HCT116 (cell line): ENCODE measurements around the gene UNC45A. TPM values are rescaled to one million over a fixed set of nuclear protein-coding genes. Genes with fewer than 3 reads are reported as not detected.

Experiments used
- ATAC-seq: fragments of 200-7000 bp; cut with Tn5 transposase; 2 replicates; pipeline ENCODE4 v1.9.1; 2020; ENCODE audit warnings: mild to moderate bottlenecking, moderate library complexity
- BruUV-seq: library from RNA; stranded (reverse); fragments of 400-500 nt; replicated peaks from 2 replicates; lab custom pipeline; 2021; lab: Mats Ljungman, UMichigan
- CTCF ChIA-PET: fragments of 300-600 bp; sonication (Branson Sonifier 250); formaldehyde crosslinking; loops from one replicate; lab custom pipeline; 2021; ENCODE audit warnings: antibody characterized with exemption; lab: Charles Lee
- POLR2A ChIA-PET: fragments of 300-600, 350-600 bp; sonication (Branson Sonifier 250); formaldehyde crosslinking; loops from one replicate; lab custom pipeline; 2021; ENCODE audit warnings: antibody characterized with exemption; lab: Charles Lee
- RAD21 ChIA-PET, 2 experiments: fragments of 300-600 bp; sonication (Branson Sonifier 250); formaldehyde crosslinking; loops; one replicate each; lab custom pipeline; 2023; ENCODE audit warnings: low total read pairs in 2 of 2; ENCODE audit not compliant: uncharacterized antibody in 2 of 2, unreplicated experiment in 2 of 2, low non-redundant PET in 1 of 2; lab: Charles Lee
- DNase-seq: peaks from one replicate; pipeline ENCODE4 v3.0.0-alpha.2; 2010; ENCODE audit warnings: low read depth, low spot score
- H2AFZ ChIP-seq: fragments of 200-600 bp; shearing (Covaris generic), sonication (generic); 2 replicates; pipeline ENCODE4 v1.6.1; 2017; ENCODE audit warnings: low read depth, mixed run types, mixed read lengths, antibody characterized with exemption, low read length; ENCODE audit not compliant: poor library complexity, severe bottlenecking
- H3K27ac ChIP-seq: 2 replicates; pipeline ENCODE4 v1.5.1; 2012; ENCODE audit warnings: low read depth, low read length
- H3K27me3 ChIP-seq: fragments of 200-600 bp; sonication (generic); 2 replicates; pipeline ENCODE4 v1.6.1; 2016; ENCODE audit warnings: mixed run types, low read length, mixed read lengths; ENCODE audit not compliant: insufficient read depth
- H3K36me3 ChIP-seq, 2 experiments: fragments of 200-500 bp in 1 of 2; fragments of 200-600 bp in 1 of 2; sonication (Bioruptor generic) in 1 of 2; sonication (generic) in 1 of 2; 2 replicates each; pipeline versions ENCODE4 v1.5.1 to v1.6.1; 2014 to 2016; ENCODE audit warnings: low read length in 2 of 2, inconsistent platforms in 1 of 2, mixed read lengths in 1 of 2, mixed run types in 1 of 2; ENCODE audit not compliant: insufficient read depth in 2 of 2, control insufficient read depth in 1 of 2
- H3K4me1 ChIP-seq, 2 experiments: fragments of 200-600 bp in 1 of 2; sonication (generic) in 1 of 2; 2 replicates each; pipeline versions ENCODE4 v1.5.1 to v1.6.1; 2012 to 2017; ENCODE audit warnings: low read length in 2 of 2, inconsistent platforms in 1 of 2, mild to moderate bottlenecking in 1 of 2, mixed read lengths in 1 of 2, mixed run types in 1 of 2, moderate library complexity in 1 of 2; ENCODE audit not compliant: insufficient read depth in 2 of 2, control insufficient read depth in 1 of 2
- H3K4me2 ChIP-seq: fragments of 200-600 bp; sonication (generic); 2 replicates; pipeline ENCODE4 v1.6.1; 2017; ENCODE audit warnings: mixed run types, low read length, mixed read lengths
- H3K4me3 ChIP-seq, 2 experiments: fragments of 200-600 bp in 1 of 2; sonication (generic) in 1 of 2; replicated peaks in 1 of 2; 2 replicates each; pipeline ENCODE4 v1.5.1; 2011 to 2016; ENCODE audit warnings: low read length in 2 of 2, control low read depth in 1 of 2, low read depth in 1 of 2, mild to moderate bottlenecking in 1 of 2, mixed read lengths in 1 of 2, mixed run types in 1 of 2
- H3K79me2 ChIP-seq: fragments of 200-600 bp; sonication (generic); 2 replicates; pipeline ENCODE4 v1.6.1; 2017; ENCODE audit warnings: mild to moderate bottlenecking, mixed run types, low read length, moderate library complexity, mixed read lengths; ENCODE audit not compliant: insufficient read depth
- H3K9ac ChIP-seq: fragments of 200-600 bp; sonication (generic); 2 replicates; pipeline ENCODE4 v1.6.1; 2016; ENCODE audit warnings: low read length, mixed read lengths
- H3K9me2 ChIP-seq: fragments of 200-600 bp; sonication (generic), shearing (Covaris generic); 2 replicates; pipeline ENCODE4 v1.6.1; 2017; ENCODE audit warnings: mixed run types, mild to moderate bottlenecking, moderate library complexity; ENCODE audit not compliant: insufficient read depth
- H3K9me3 ChIP-seq, 2 experiments: fragments of 200-500 bp in 1 of 2; fragments of 200-600 bp in 1 of 2; sonication (Bioruptor generic) in 1 of 2; sonication (generic) in 1 of 2; 2 replicates each; pipeline ENCODE4 v1.6.1; 2014 to 2017; ENCODE audit warnings: low read length in 2 of 2, mixed read lengths in 2 of 2, inconsistent platforms in 1 of 2, low read depth in 1 of 2, mild to moderate bottlenecking in 1 of 2, mixed run types in 1 of 2, moderate library complexity in 1 of 2; ENCODE audit not compliant: control insufficient read depth in 1 of 2, insufficient read depth in 1 of 2
- H4K20me1 ChIP-seq: fragments of 200-600 bp; sonication (generic), shearing (Covaris generic); 2 replicates; pipeline ENCODE4 v1.6.1; 2017; ENCODE audit warnings: mixed run types, mild to moderate bottlenecking, moderate library complexity; ENCODE audit not compliant: insufficient read depth
- CTCF ChIP-seq, 3 experiments: fragments of 200-600 bp in 1 of 3; sonication (generic) in 1 of 3; IDR thresholded peaks in 2 of 3; conservative IDR thresholded peaks in 1 of 3; 2 replicates each; pipeline ENCODE4 v1.5.1; 2012 to 2017; ENCODE audit warnings: low read depth in 2 of 3, low read length in 2 of 3, antibody characterized with exemption in 1 of 3, borderline replicate concordance in 1 of 3, control low read depth in 1 of 3, mild to moderate bottlenecking in 1 of 3, mixed read lengths in 1 of 3, mixed run types in 1 of 3, moderate library complexity in 1 of 3; ENCODE audit not compliant: insufficient read depth in 1 of 3
- EGR1 ChIP-seq: IDR thresholded peaks from 2 replicates; pipeline ENCODE4 v1.6.1; 2012; ENCODE audit warnings: low read depth
- ELF1 ChIP-seq: IDR thresholded peaks from 2 replicates; pipeline ENCODE4 v1.6.1; 2012; ENCODE audit warnings: low read depth, borderline replicate concordance
- EZH2 ChIP-seq: fragments of 200-600 bp; sonication (generic); IDR thresholded peaks from 2 replicates; pipeline ENCODE4 v1.6.1; 2017; ENCODE audit warnings: antibody characterized with exemption, mixed run types
- MAX ChIP-seq: IDR thresholded peaks from 2 replicates; pipeline ENCODE4 v1.6.1; 2012
- REST ChIP-seq: IDR thresholded peaks from 2 replicates; pipeline ENCODE4 v1.6.1; 2012; ENCODE audit warnings: low read depth
- SIN3A ChIP-seq: IDR thresholded peaks from 2 replicates; pipeline ENCODE4 v1.6.1; 2012; ENCODE audit warnings: low read depth
- SP1 ChIP-seq: IDR thresholded peaks from 2 replicates; pipeline ENCODE4 v1.6.1; 2012; ENCODE audit warnings: low read depth
- SRF ChIP-seq: IDR thresholded peaks from 2 replicates; pipeline ENCODE4 v1.6.1; 2012; ENCODE audit warnings: low read depth
- ZBTB33 ChIP-seq: IDR thresholded peaks from 2 replicates; pipeline ENCODE4 v1.6.1; 2011; ENCODE audit warnings: mild to moderate bottlenecking, low read length, moderate library complexity; ENCODE audit not compliant: insufficient replicate concordance; ENCODE audit errors: extremely low read depth
- ZFX ChIP-seq: fragments of 450-650 bp; IDR thresholded peaks from 2 replicates; pipeline ENCODE4 v1.6.1; 2017
- ZNF274 ChIP-seq: fragments of 200-500 bp; sonication (Bioruptor generic); IDR thresholded peaks from 2 replicates; pipeline ENCODE4 v1.6.1; 2014; ENCODE audit warnings: mild to moderate bottlenecking, low read depth, low read length, inconsistent platforms
- intact Hi-C: fragments of 100-400 bp; cut with micrococcal nuclease; formaldehyde crosslinking; loops from 2 replicates; pipeline ENCODE4 v1.10.0; 2022
- total RNA-seq: library from RNA; stranded (reverse); gene quantifications from one replicate; pipeline ENCODE4 v1.2.1, GENCODE V29; 2021; ENCODE audit not compliant: unreplicated experiment

Gene UNC45A
- total RNA-seq, 1 experiment from 2014 or later, result 95.4 TPM

- Histone ChIP-seq H3K4me1 (peaks cover 10 to 20% of the 10 kb centered on the region in 2 experiments; a peak in 3 of 4 replicates), H3K79me2 (no peaks in the 10 kb centered on the region), H3K9me2 (no peaks in the 10 kb centered on the region), H2AFZ (no peak overlapping the region), H3K27me3 (no peaks in the 10 kb centered on the region), H3K9ac (no peak overlapping the region), H3K4me3 (no peak overlapping the region), H3K9me3 (no peaks in the 10 kb centered on the region), H3K4me2 (no peak overlapping the region), H3K36me3 (peaks cover 10 to 12% of the 10 kb centered on the region in 2 experiments; a peak in 3 of 4 replicates), H4K20me1 (no peaks in the 10 kb centered on the region), H3K27ac (no peak overlapping the region)
- ATAC-seq (no peak), DNase-seq (no peak)
- ChIA-PET RAD21 (no interaction called here), CTCF (interaction anchor here (1.4 to 6.4 kb wide), 2 partner anchors 12 to 28 kb away, joined by 6 to 70 read pairs; partner anchors contain the start of genes HDDC3 and UNC45A), POLR2A (interaction anchor here (1.2 kb wide), 1 partner anchor 12 kb away, joined by 3 read pairs; no protein-coding TSS in a partner anchor)
- BruUV-seq, result TSS peak; percentile 8
- TF ChIP-seq EGR1 (no peak), ELF1 (no peak), ZNF274 (no peak), SRF (no peak), ZFX (no peak), EZH2 (no peak), CTCF (IDR thresholded peaks at IDR 0.05 in 2 of 3, conservative IDR thresholded peaks at IDR 0.05 in 1 of 3; ENCODE audit: borderline replicate concordance in 1 of 3, insufficient read depth in 1 of 3, low read depth in 2 of 3, low read length in 2 of 3) (no peak), MAX (no peak), REST (no peak), SIN3A (no peak), ZBTB33 (no peak), SP1 (no peak)
- intact Hi-C loops, result loop anchor here (5.0 kb wide), 1 partner anchor 368 kb away; no protein-coding TSS in a partner anchor
Observed at GRCh38 chr15:90904746-90905145, 30.3 kb upstream of the UNC45A start.
